ENCODE measurements around the gene NUDT16L1. TPM values are rescaled to one million over a fixed set of nuclear protein-coding genes. Genes with fewer than 3 reads are reported as not detected.

NUDT16L1 gene
- total and polyA plus RNA-seq, 4 donors: 11.1 to 28.3 (median 20.7) TPM

GRCh38 chr16:4689091-4689671 is 4.2 kb upstream of the NUDT16L1 start:
- H3K27me3 ChIP-seq (ENCODE audit: control insufficient read depth in 1 of 2, insufficient read depth in 2 of 2, low read length in 1 of 2): no peaks in the 10 kb centered on the region
- peaks cover 0 to 2% of the 10 kb centered on the region in 2 donors for H3K36me3 ChIP-seq (ENCODE audit: control insufficient read depth in 1 of 2, insufficient read depth in 2 of 2, low read length in 1 of 2)
- H3K4me3 ChIP-seq (ENCODE audit: low read length in 2 of 2): no peak overlapping the region
- H3K9me3 ChIP-seq (ENCODE audit: control insufficient read depth, low read length): no peaks in the 10 kb centered on the region
- no peak for ATAC-seq (ENCODE audit: low FRiP score)
- H3K27ac ChIP-seq (ENCODE audit: low read depth in 1 of 2, low read length in 2 of 2): no peak overlapping the region
- no peak for DNase-seq
- H3K4me1 ChIP-seq (ENCODE audit: control insufficient read depth in 1 of 2, insufficient read depth in 2 of 2, low read length in 2 of 2): no peaks in the 10 kb centered on the region
- 86% methylated on average over 21 of the region's 21 CpGs for WGBS, 2 donors
- intact Hi-C loops (cut with DNase I): no loop called here

- no peaks in the 10 kb centered on the region for H3K27me3 ChIP-seq (ENCODE audit: control insufficient read depth in 1 of 2, insufficient read depth in 2 of 2, low read length in 1 of 2)
- ATAC-seq (ENCODE audit: low FRiP score) (no peak), DNase-seq (peak in 1 of 2 donors; percentile 34)
- H3K27ac ChIP-seq (ENCODE audit: low read depth in 1 of 2, low read length in 2 of 2): no peak overlapping the region
- intact Hi-C loops (cut with DNase I): loop anchor here (5.0 kb wide), 3 partner anchors 73 to 267 kb away; partner anchors contain the start of genes SEC14L5 (in 1 of the 2) and UBALD1 (in 1 of the 2)
- H3K36me3 ChIP-seq (ENCODE audit: control insufficient read depth in 1 of 2, insufficient read depth in 2 of 2, low read length in 1 of 2): no peaks in the 10 kb centered on the region
- 80 to 82% methylated on average over 31 of the region's 31 CpGs for WGBS, 2 donors
- no peaks in the 10 kb centered on the region for H3K4me1 ChIP-seq (ENCODE audit: control insufficient read depth in 1 of 2, insufficient read depth in 2 of 2, low read length in 2 of 2)
- H3K9me3 ChIP-seq (ENCODE audit: control insufficient read depth, low read length): no peaks in the 10 kb centered on the region
- H3K4me3 ChIP-seq (ENCODE audit: low read length in 2 of 2): no peak overlapping the region
Observed at GRCh38 chr16:4689864-4690704, 3.3 kb upstream of the NUDT16L1 start.

- DNase-seq: peak in 1 of 2 donors; percentile 42
- no peaks in the 10 kb centered on the region for H3K36me3 ChIP-seq (ENCODE audit: control insufficient read depth in 1 of 2, insufficient read depth in 2 of 2, low read length in 1 of 2)
Observed at GRCh38 chr16:4690946-4691665, 2.3 kb upstream of the NUDT16L1 start.

GRCh38 chr16:4691666-4692412 is 1.5 kb upstream of the NUDT16L1 start:
- no peaks in the 10 kb centered on the region for H3K4me1 ChIP-seq (ENCODE audit: control insufficient read depth in 1 of 2, insufficient read depth in 2 of 2, low read length in 2 of 2)
- ATAC-seq (ENCODE audit: low FRiP score) (no peak), DNase-seq (peak in 1 of 2 donors; percentile 51)
- 77 to 81% methylated on average over 18 to 20 of the region's 20 CpGs for WGBS, 2 donors
- no peak overlapping the region for H3K27ac ChIP-seq (ENCODE audit: low read depth in 1 of 2, low read length in 2 of 2)
- no peak overlapping the region for H3K4me3 ChIP-seq (ENCODE audit: low read length in 2 of 2)
- no peaks in the 10 kb centered on the region for H3K9me3 ChIP-seq (ENCODE audit: control insufficient read depth, low read length)
- H3K36me3 ChIP-seq (ENCODE audit: control insufficient read depth in 1 of 2, insufficient read depth in 2 of 2, low read length in 1 of 2): no peaks in the 10 kb centered on the region
- no peaks in the 10 kb centered on the region for H3K27me3 ChIP-seq (ENCODE audit: control insufficient read depth in 1 of 2, insufficient read depth in 2 of 2, low read length in 1 of 2)
- intact Hi-C loops (cut with DNase I): loop anchor here (5.0 kb wide), 3 partner anchors 75 to 265 kb away; partner anchors contain the start of genes SEC14L5 (in 1 of the 2) and UBALD1 (in 1 of the 2)

More at GRCh38 chr16:4690946-4691665, 2.3 kb upstream of the NUDT16L1 start:
- Histone ChIP-seq H3K27ac (ENCODE audit: low read depth in 1 of 2, low read length in 2 of 2) (no peak overlapping the region), H3K4me3 (ENCODE audit: low read length in 2 of 2) (no peak overlapping the region), H3K9me3 (ENCODE audit: control insufficient read depth, low read length) (no peaks in the 10 kb centered on the region), H3K27me3 (ENCODE audit: control insufficient read depth in 1 of 2, insufficient read depth in 2 of 2, low read length in 1 of 2) (no peaks in the 10 kb centered on the region), H3K4me1 (ENCODE audit: control insufficient read depth in 1 of 2, insufficient read depth in 2 of 2, low read length in 2 of 2) (no peaks in the 10 kb centered on the region)
- intact Hi-C loops (cut with DNase I): loop anchor here (5.0 kb wide), 3 partner anchors 74 to 266 kb away; partner anchors contain the start of genes SEC14L5 (in 1 of the 2) and UBALD1 (in 1 of the 2)
- ATAC-seq (ENCODE audit: low FRiP score): no peak
- WGBS, 2 donors: 74 to 76% methylated on average over 19 of the region's 19 CpGs

- Histone ChIP-seq H3K4me3 (ENCODE audit: low read length in 2 of 2) (peak overlapping the region; percentile 8 to 38), H3K36me3 (ENCODE audit: control insufficient read depth in 1 of 2, insufficient read depth in 2 of 2, low read length in 1 of 2) (no peaks in the 10 kb centered on the region), H3K9me3 (ENCODE audit: control insufficient read depth, low read length) (no peaks in the 10 kb centered on the region), H3K4me1 (ENCODE audit: control insufficient read depth in 1 of 2, insufficient read depth in 2 of 2, low read length in 2 of 2) (no peaks in the 10 kb centered on the region), H3K27ac (ENCODE audit: low read depth in 1 of 2, low read length in 2 of 2) (peak overlapping the region in 1 of 2 donors; percentile 46), H3K27me3 (ENCODE audit: control insufficient read depth in 1 of 2, insufficient read depth in 2 of 2, low read length in 1 of 2) (no peaks in the 10 kb centered on the region)
- DNase-seq (peak in 1 of 2 donors; percentile 50), ATAC-seq (ENCODE audit: low FRiP score) (peak; percentile 6)
- intact Hi-C loops (cut with DNase I): loop anchor here (1.0 to 5.0 kb wide), 4 partner anchors 75 to 265 kb away; partner anchors contain the start of genes SEC14L5 (in 1 of the 2), UBALD1 (in 1 of the 2) and ZNF500 (in 1 of the 2)
- 11 to 14% methylated on average over 31 of the region's 31 CpGs for WGBS, 2 donors
Observed at GRCh38 chr16:4692460-4693295, 684 bp upstream of the NUDT16L1 start.

GRCh38 chr16:4693956-4694641 is 737 bp downstream of the NUDT16L1 start:
- DNase-seq (peak in 1 of 2 donors; percentile 44), ATAC-seq (ENCODE audit: low FRiP score) (peak; percentile 20)
- H3K4me1 ChIP-seq (ENCODE audit: control insufficient read depth in 1 of 2, insufficient read depth in 2 of 2, low read length in 2 of 2): no peaks in the 10 kb centered on the region
- H3K27ac ChIP-seq (ENCODE audit: low read depth in 1 of 2, low read length in 2 of 2): peak overlapping the region in 1 of 2 donors; percentile 62
- WGBS, 2 donors: 1% methylated on average over 47 to 54 of the region's 54 CpGs
- no peaks in the 10 kb centered on the region for H3K27me3 ChIP-seq (ENCODE audit: control insufficient read depth in 1 of 2, insufficient read depth in 2 of 2, low read length in 1 of 2)
- H3K9me3 ChIP-seq (ENCODE audit: control insufficient read depth, low read length): no peaks in the 10 kb centered on the region
- H3K36me3 ChIP-seq (ENCODE audit: control insufficient read depth in 1 of 2, insufficient read depth in 2 of 2, low read length in 1 of 2): peaks cover 0 to 3% of the 10 kb centered on the region in 2 donors
- H3K4me3 ChIP-seq (ENCODE audit: low read length in 2 of 2): peak overlapping the region; percentile 55 to 74
- intact Hi-C loops (cut with DNase I): loop anchor here (1.0 to 5.0 kb wide), 4 partner anchors 73 to 263 kb away; partner anchors contain the start of genes SEC14L5 (in 1 of the 2), UBALD1 (in 1 of the 2) and ZNF500 (in 1 of the 2)
